NT2/D1 (cell line): ENCODE results near the gene RING1.

ENCODE experiments used
- SUZ12 ChIP-seq: IDR thresholded peaks from 2 replicates; pipeline ENCODE4 v1.6.1; 2011; ENCODE audit not compliant: insufficient read length, insufficient read depth; ENCODE audit errors: extremely low read depth
- YY1 ChIP-seq: IDR thresholded peaks from 2 replicates; pipeline ENCODE4 v1.6.1; 2011; ENCODE audit not compliant: insufficient read length, insufficient read depth

DNA sequence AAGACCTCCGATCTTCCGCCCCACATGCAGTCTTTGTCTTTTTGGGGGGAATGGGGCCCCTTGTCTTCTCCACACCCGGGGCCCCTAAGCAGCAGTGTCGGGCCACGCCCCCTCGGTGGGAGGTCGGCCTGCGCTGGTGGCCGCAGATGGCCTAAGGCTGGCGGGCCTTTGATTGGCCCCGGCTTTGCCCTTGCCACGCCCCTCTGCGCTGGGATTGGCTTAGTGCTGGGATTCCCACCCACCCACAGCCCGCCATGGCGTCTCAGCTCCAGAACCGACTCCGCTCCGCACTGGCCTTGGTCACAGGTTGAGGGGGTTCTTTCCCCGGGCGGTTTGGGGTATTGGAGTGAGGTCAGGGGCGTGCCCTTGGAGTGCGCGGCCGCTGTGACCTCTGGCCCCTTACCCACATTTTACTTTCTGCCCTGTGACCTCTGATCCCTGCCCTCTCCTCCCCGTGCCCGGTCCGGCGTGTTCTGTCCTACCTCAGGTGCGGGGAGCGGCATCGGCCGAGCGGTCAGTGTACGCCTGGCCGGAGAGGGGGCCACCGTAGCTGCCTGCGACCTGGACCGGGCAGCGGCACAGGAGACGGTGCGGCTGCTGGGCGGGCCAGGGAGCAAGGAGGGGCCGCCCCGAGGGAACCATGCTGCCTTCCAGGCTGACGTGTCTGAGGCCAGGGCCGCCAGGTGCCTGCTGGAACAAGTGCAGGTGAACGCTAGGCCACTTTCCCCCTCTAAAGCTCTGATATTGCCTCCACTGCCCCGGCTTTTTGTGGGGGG, 3.7 kb upstream of the RING1 start, which contains the start of gene HSD17B8:
- TF ChIP-seq YY1: no peak
- TF ChIP-seq SUZ12: no peak
